SK-N-SH treated with all-trans-retinoic acid at 6 μM for 48 hours (cell line): ENCODE results near the gene CHST6.

ENCODE experiments used
- BACH2 ChIP-seq: fragments of 250-450 bp; sonication (Bioruptor Pico); IDR thresholded peaks from 2 replicates; pipeline ENCODE4 v1.9.0; 2021; ENCODE audit warnings: mild to moderate bottlenecking, borderline replicate concordance
- ISL1 ChIP-seq: fragments of 250-450 bp; sonication (Bioruptor Pico); IDR thresholded peaks from 2 replicates; pipeline ENCODE4 v2.1.2; 2022; ENCODE audit warnings: mild to moderate bottlenecking, moderate library complexity
- PATZ1 ChIP-seq: fragments of 250-450 bp; sonication (Bioruptor Pico); IDR thresholded peaks from 2 replicates; pipeline ENCODE4 v1.8.0; 2020; ENCODE audit warnings: mild to moderate bottlenecking, moderate library complexity, borderline replicate concordance
- RARB ChIP-seq: fragments of 250-450 bp; sonication (Bioruptor Pico); IDR thresholded peaks from 2 replicates; pipeline ENCODE4 v1.8.0; 2021; ENCODE audit warnings: mild to moderate bottlenecking, moderate library complexity
- SNAI2 ChIP-seq: fragments of 250-450 bp; sonication (Bioruptor Pico); IDR thresholded peaks from 2 replicates; pipeline ENCODE4 v1.5.0; 2020; ENCODE audit warnings: mild to moderate bottlenecking, moderate library complexity
- TOX ChIP-seq: fragments of 250-450 bp; sonication (Bioruptor Pico); IDR thresholded peaks from 2 replicates; pipeline ENCODE4 v1.8.0; 2021; ENCODE audit warnings: mild to moderate bottlenecking, moderate library complexity, borderline replicate concordance
- ZC3H10 ChIP-seq: fragments of 250-450 bp; sonication (Bioruptor Pico); IDR thresholded peaks from 2 replicates; pipeline ENCODE4 v1.5.1; 2021; ENCODE audit warnings: mild to moderate bottlenecking, moderate library complexity
- ZFP3 ChIP-seq: fragments of 250-450 bp; sonication (Bioruptor Pico); IDR thresholded peaks from 2 replicates; pipeline ENCODE4 v1.5.0; 2020; ENCODE audit warnings: mild to moderate bottlenecking, moderate library complexity
- ZNF565 ChIP-seq: fragments of 450-650 bp; formaldehyde crosslinking; conservative IDR thresholded peaks from 2 replicates; pipeline ENCODE4 v1.5.0; 2020; ENCODE audit warnings: low read depth, mild to moderate bottlenecking, moderate library complexity
- ZNF8 ChIP-seq: fragments of 450-650 bp; formaldehyde crosslinking; IDR thresholded peaks from 2 replicates; pipeline ENCODE4 v1.5.0; 2020; ENCODE audit warnings: mild to moderate bottlenecking, moderate library complexity
- TF ChIP-seq, protein P1 (sequence below): fragments of 250-450 bp; sonication (Bioruptor Pico); IDR thresholded peaks from 2 replicates; pipeline ENCODE4 v1.5.1; 2020; ENCODE audit warnings: low read depth, mild to moderate bottlenecking, moderate library complexity
- TF ChIP-seq, protein P2 (sequence below): fragments of 250-450 bp; sonication (Bioruptor Pico); IDR thresholded peaks from 2 replicates; pipeline ENCODE4 v1.8.0; 2021; ENCODE audit warnings: low read depth, mild to moderate bottlenecking, moderate library complexity, borderline replicate concordance

- TF ChIP-seq ZFP3 = no peak
- no peak for TF ChIP-seq RARB
- no peak for TF ChIP-seq SNAI2
- no peak for TF ChIP-seq ISL1 (CRISPR knock-in tag)
- TF ChIP-seq ZC3H10 = no peak
- TF ChIP-seq, protein P1, sequence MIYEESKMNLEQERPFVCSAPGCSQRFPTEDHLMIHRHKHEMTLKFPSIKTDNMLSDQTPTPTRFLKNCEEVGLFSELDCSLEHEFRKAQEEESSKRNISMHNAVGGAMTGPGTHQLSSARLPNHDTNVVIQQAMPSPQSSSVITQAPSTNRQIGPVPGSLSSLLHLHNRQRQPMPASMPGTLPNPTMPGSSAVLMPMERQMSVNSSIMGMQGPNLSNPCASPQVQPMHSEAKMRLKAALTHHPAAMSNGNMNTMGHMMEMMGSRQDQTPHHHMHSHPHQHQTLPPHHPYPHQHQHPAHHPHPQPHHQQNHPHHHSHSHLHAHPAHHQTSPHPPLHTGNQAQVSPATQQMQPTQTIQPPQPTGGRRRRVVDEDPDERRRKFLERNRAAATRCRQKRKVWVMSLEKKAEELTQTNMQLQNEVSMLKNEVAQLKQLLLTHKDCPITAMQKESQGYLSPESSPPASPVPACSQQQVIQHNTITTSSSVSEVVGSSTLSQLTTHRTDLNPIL = no peak
- TF ChIP-seq ZNF8 = no peak
- no peak for TF ChIP-seq TOX
- TF ChIP-seq BACH2 (CRISPR knock-in tag) = no peak
- no peak for TF ChIP-seq PATZ1 (CRISPR knock-in tag)
- TF ChIP-seq, protein P2, sequence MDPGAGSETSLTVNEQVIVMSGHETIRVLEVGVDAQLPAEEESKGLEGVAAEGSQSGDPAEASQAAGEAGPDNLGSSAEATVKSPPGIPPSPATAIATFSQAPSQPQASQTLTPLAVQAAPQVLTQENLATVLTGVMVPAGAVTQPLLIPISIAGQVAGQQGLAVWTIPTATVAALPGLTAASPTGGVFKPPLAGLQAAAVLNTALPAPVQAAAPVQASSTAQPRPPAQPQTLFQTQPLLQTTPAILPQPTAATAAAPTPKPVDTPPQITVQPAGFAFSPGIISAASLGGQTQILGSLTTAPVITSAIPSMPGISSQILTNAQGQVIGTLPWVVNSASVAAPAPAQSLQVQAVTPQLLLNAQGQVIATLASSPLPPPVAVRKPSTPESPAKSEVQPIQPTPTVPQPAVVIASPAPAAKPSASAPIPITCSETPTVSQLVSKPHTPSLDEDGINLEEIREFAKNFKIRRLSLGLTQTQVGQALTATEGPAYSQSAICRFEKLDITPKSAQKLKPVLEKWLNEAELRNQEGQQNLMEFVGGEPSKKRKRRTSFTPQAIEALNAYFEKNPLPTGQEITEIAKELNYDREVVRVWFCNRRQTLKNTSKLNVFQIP (CRISPR knock-in tag) = no peak
- TF ChIP-seq ZNF565 = no peak
Observed at GRCh38 chr16:75532791-75533190, 37.5 kb upstream of the CHST6 start.
